Vagina (tissue), 2 donors: ENCODE results near the gene IGFBP2.

Experiments used
- POLR2AphosphoS5 ChIP-seq, 2 donors: sonication (generic); formaldehyde crosslinking; IDR thresholded peaks; one replicate each; pipeline ENCODE4 v1.9.0; 2017; ENCODE audit warnings: antibody characterized with exemption in 2 of 2, mild to moderate bottlenecking in 2 of 2, low read depth in 1 of 2; ENCODE audit not compliant: insufficient read depth in 1 of 2
- TF ChIP-seq, protein P1 (sequence below), 3 experiments: fragments of 450-650 bp in 2 of 3; fragments of 200-600 bp in 1 of 3; sonication (generic) in 1 of 3; IDR thresholded peaks; one replicate each; pipeline ENCODE4 v1.5.1; 2017 to 2019; ENCODE audit warnings: antibody characterized with exemption in 3 of 3, mild to moderate bottlenecking in 2 of 3, moderate library complexity in 2 of 3

DNA sequence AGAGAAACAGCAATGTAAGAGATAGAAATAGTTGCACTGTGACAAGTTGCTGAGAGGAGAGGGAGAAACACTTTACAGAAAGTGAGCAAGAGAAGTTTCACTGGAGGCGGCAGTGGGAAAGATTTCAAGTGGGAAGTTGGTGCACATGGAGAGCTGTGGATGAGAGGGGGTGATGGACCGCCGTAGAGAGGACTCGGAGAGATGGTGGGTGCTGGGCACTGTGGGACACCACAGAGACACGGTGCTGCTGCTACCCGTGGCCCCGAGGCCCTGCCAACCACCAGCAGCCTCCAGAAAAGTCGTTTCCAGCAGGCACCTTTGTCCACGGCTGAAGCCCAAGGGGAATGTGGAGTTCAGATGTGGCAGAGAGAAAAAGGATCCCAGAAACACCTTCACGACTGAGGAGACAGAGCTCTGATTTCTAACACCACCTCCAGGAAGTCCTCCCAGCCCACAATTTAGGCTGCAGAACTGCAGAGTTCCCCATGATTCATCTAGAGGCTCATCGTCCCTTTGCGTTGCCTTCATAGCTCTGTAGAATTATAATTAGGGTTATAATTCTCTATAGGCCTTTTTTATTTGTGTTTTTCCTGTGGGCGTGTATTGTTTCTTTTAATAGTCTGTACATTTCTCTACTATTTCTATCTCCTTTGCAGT lies 15.9 kb upstream of the IGFBP2 start:
- TF ChIP-seq, protein P1, sequence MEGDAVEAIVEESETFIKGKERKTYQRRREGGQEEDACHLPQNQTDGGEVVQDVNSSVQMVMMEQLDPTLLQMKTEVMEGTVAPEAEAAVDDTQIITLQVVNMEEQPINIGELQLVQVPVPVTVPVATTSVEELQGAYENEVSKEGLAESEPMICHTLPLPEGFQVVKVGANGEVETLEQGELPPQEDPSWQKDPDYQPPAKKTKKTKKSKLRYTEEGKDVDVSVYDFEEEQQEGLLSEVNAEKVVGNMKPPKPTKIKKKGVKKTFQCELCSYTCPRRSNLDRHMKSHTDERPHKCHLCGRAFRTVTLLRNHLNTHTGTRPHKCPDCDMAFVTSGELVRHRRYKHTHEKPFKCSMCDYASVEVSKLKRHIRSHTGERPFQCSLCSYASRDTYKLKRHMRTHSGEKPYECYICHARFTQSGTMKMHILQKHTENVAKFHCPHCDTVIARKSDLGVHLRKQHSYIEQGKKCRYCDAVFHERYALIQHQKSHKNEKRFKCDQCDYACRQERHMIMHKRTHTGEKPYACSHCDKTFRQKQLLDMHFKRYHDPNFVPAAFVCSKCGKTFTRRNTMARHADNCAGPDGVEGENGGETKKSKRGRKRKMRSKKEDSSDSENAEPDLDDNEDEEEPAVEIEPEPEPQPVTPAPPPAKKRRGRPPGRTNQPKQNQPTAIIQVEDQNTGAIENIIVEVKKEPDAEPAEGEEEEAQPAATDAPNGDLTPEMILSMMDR (IDR thresholded peaks at IDR 0.05) = no peak
- TF ChIP-seq POLR2AphosphoS5 (IDR thresholded peaks at IDR 0.05; ENCODE audit: insufficient read depth in 1 of 2, low read depth in 1 of 2) = no peak
